ENCODE measurements around the gene SLC16A12. TPM values are rescaled to one million over a fixed set of nuclear protein-coding genes. Genes with fewer than 3 reads are reported as not detected.

The SLC16A12 gene
- total and polyA plus RNA-seq, 2 donors from 2014 or later: 19.0 to 38.8 TPM

- intact Hi-C loops (cut with DNase I): no loop called here
- Histone ChIP-seq H3K4me3 (ENCODE audit: low read length in 3 of 3) (no peak overlapping the region), H3K9me3 (ENCODE audit: control insufficient read depth in 2 of 3, insufficient read depth in 1 of 3, low read length in 3 of 3) (no peaks in the 10 kb centered on the region), H3K4me1 (ENCODE audit: control insufficient read depth in 2 of 3, insufficient read depth in 2 of 3, low read depth in 1 of 3, low read length in 3 of 3) (peaks cover 2 to 46% (median 22%) of the 10 kb centered on the region in 3 donors), H3K27me3 (ENCODE audit: control insufficient read depth, insufficient read depth, low read length) (no peaks in the 10 kb centered on the region), H3K36me3 (ENCODE audit: control insufficient read depth in 2 of 3, insufficient read depth in 3 of 3, low read length in 3 of 3) (peaks cover 0 to 6% (median 0%) of the 10 kb centered on the region in 3 donors), H3K9ac (ENCODE audit: low read length in 3 of 3) (peak overlapping the region in 1 of 3 donors; percentile 10), H3K27ac (ENCODE audit: low read depth in 2 of 2, low read length in 2 of 2) (peak overlapping the region; percentile 58 to 90)
- FAIRE-seq: no peak
- DNase-seq: no peak
- TF ChIP-seq CTCF (IDR thresholded peaks at IDR 0.05; ENCODE audit: borderline replicate concordance, extremely low read depth, insufficient read depth): no peak
These were observed 55.5 kb downstream of the SLC16A12 start for GRCh38 chr10:89479771-89480446.

- no peak for DNase-seq
- no peak for FAIRE-seq
- no peak for TF ChIP-seq CTCF (IDR thresholded peaks at IDR 0.05; ENCODE audit: borderline replicate concordance, extremely low read depth, insufficient read depth)
- no peaks in the 10 kb centered on the region for H3K36me3 ChIP-seq (ENCODE audit: control insufficient read depth in 2 of 3, insufficient read depth in 3 of 3, low read length in 3 of 3)
- H3K9me3 ChIP-seq (ENCODE audit: control insufficient read depth in 2 of 3, insufficient read depth in 1 of 3, low read length in 3 of 3): no peaks in the 10 kb centered on the region
- intact Hi-C loops (cut with DNase I): no loop called here
- no peak overlapping the region for H3K4me3 ChIP-seq (ENCODE audit: low read length in 3 of 3)
- H3K9ac ChIP-seq (ENCODE audit: low read length in 3 of 3): no peak overlapping the region
- peaks cover 2 to 50% (median 25%) of the 10 kb centered on the region in 3 donors for H3K4me1 ChIP-seq (ENCODE audit: control insufficient read depth in 2 of 3, insufficient read depth in 2 of 3, low read depth in 1 of 3, low read length in 3 of 3)
- H3K27ac ChIP-seq (ENCODE audit: low read depth in 2 of 2, low read length in 2 of 2): peak overlapping the region; percentile 58 to 90
- no peaks in the 10 kb centered on the region for H3K27me3 ChIP-seq (ENCODE audit: control insufficient read depth, insufficient read depth, low read length)
These were observed 56.4 kb downstream of the SLC16A12 start for GRCh38 chr10:89478739-89479654.

GRCh38 chr10:89478085-89478738 is 57.2 kb downstream of the SLC16A12 start:
- H3K9me3 ChIP-seq (ENCODE audit: control insufficient read depth in 2 of 3, insufficient read depth in 1 of 3, low read length in 3 of 3): no peaks in the 10 kb centered on the region
- H3K36me3 ChIP-seq (ENCODE audit: control insufficient read depth in 2 of 3, insufficient read depth in 3 of 3, low read length in 3 of 3): no peaks in the 10 kb centered on the region
- TF ChIP-seq CTCF (IDR thresholded peaks at IDR 0.05; ENCODE audit: borderline replicate concordance, extremely low read depth, insufficient read depth): no peak
- no peak for FAIRE-seq
- H3K4me3 ChIP-seq (ENCODE audit: low read length in 3 of 3): no peak overlapping the region
- peaks cover 2 to 48% (median 25%) of the 10 kb centered on the region in 3 donors for H3K4me1 ChIP-seq (ENCODE audit: control insufficient read depth in 2 of 3, insufficient read depth in 2 of 3, low read depth in 1 of 3, low read length in 3 of 3)
- H3K9ac ChIP-seq (ENCODE audit: low read length in 3 of 3): peak overlapping the region in 1 of 3 donors; percentile 7
- intact Hi-C loops (cut with DNase I): no loop called here
- DNase-seq: peak in 2 of 5 donors; percentile 25 to 32
- H3K27ac ChIP-seq (ENCODE audit: low read depth in 2 of 2, low read length in 2 of 2): peak overlapping the region; percentile 58 to 90
- H3K27me3 ChIP-seq (ENCODE audit: control insufficient read depth, insufficient read depth, low read length): no peaks in the 10 kb centered on the region
